Loucy (cell line): Measurements from ENCODE around the gene THTPA.

ENCODE experiments used
- CTCF ChIP-seq: fragments of 200-600 bp; sonication (generic); conservative IDR thresholded peaks from 2 replicates; pipeline ENCODE4 v1.5.1; 2014; ENCODE audit warnings: mild to moderate bottlenecking, antibody characterized with exemption, low read length
- EZH2phosphoT487 ChIP-seq: fragments of 200-600 bp; IDR thresholded peaks from 2 replicates; pipeline ENCODE4 v1.6.1; 2018; ENCODE audit warnings: antibody characterized with exemption, mild to moderate bottlenecking, moderate library complexity, borderline replicate concordance

GRCh38 chr14:23567186-23568020, 11.3 kb downstream of the THTPA start, which contains the start of gene AP1G2:
- TF ChIP-seq CTCF: no peak
- TF ChIP-seq EZH2phosphoT487: no peak
